Neural progenitor cell (in vitro differentiated cells): ENCODE results near the gene DEFB132. TPM values are rescaled to one million over a fixed set of nuclear protein-coding genes. Genes with fewer than 3 reads are reported as not detected.

Experiments
- DNase-seq: peaks from one replicate; pipeline ENCODE4 v3.0.0-alpha.2; 2016; ENCODE audit warnings: low spot score
- H2AFZ ChIP-seq: fragments of 200-600 bp; sonication (generic); replicated peaks from 2 replicates; pipeline ENCODE4 v1.6.1; 2016; ENCODE audit warnings: antibody characterized with exemption
- H3F3A ChIP-seq: fragments of 200-600 bp; sonication (generic); 2 replicates; pipeline ENCODE4 v1.6.1; 2016; ENCODE audit warnings: antibody characterized with exemption, low read depth
- H3K27ac ChIP-seq: fragments of 200-600 bp; sonication (generic); 2 replicates; pipeline ENCODE4 v1.5.1; 2016; ENCODE audit warnings: mild to moderate bottlenecking
- H3K27me3 ChIP-seq: fragments of 200-600 bp; sonication (generic); 2 replicates; pipeline ENCODE4 v1.6.1; 2016; ENCODE audit warnings: mild to moderate bottlenecking, moderate library complexity
- H3K36me3 ChIP-seq: fragments of 200-600 bp; sonication (generic); 2 replicates; pipeline ENCODE4 v1.5.1; 2016
- H3K4me1 ChIP-seq: fragments of 200-600 bp; sonication (generic); 2 replicates; pipeline ENCODE4 v1.6.1; 2016; ENCODE audit warnings: mixed run types
- H3K4me2 ChIP-seq: fragments of 200-600 bp; sonication (generic); 2 replicates; pipeline ENCODE4 v1.6.1; 2016
- H3K4me3 ChIP-seq: fragments of 200-600 bp; sonication (generic); 2 replicates; pipeline ENCODE4 v1.5.1; 2016
- H3K79me2 ChIP-seq: fragments of 200-600 bp; sonication (generic); 2 replicates; pipeline ENCODE4 v1.6.1; 2016; ENCODE audit warnings: low read depth
- H3K9ac ChIP-seq: fragments of 200-600 bp; sonication (generic); 2 replicates; pipeline ENCODE4 v1.6.1; 2016
- H3K9me3 ChIP-seq: fragments of 200-600 bp; sonication (generic); 2 replicates; pipeline ENCODE4 v1.5.1; 2016; ENCODE audit warnings: low read depth
- H4K20me1 ChIP-seq: fragments of 200-600 bp; sonication (generic); 2 replicates; pipeline ENCODE4 v1.6.1; 2016; ENCODE audit warnings: low read depth
- H3K27ac Mint-ChIP-seq: 3 replicates; pipeline ENCODE4 v1.8.0; 2021; ENCODE audit warnings: mixed read lengths
- H3K27me3 Mint-ChIP-seq: 2 replicates; pipeline ENCODE4 v1.8.0; 2022; ENCODE audit warnings: low read depth, mild to moderate bottlenecking, inconsistent platforms, moderate library complexity, mixed read lengths; ENCODE audit not compliant: insufficient read depth
- H3K36me3 Mint-ChIP-seq: 3 replicates; pipeline ENCODE4 v1.8.0; 2021; ENCODE audit warnings: mixed read lengths
- H3K4me1 Mint-ChIP-seq: 3 replicates; pipeline ENCODE4 v1.8.0; 2021; ENCODE audit warnings: mixed read lengths
- H3K4me3 Mint-ChIP-seq: 3 replicates; pipeline ENCODE4 v1.8.0; 2021; ENCODE audit warnings: mild to moderate bottlenecking, moderate library complexity, mixed read lengths
- H3K9me3 Mint-ChIP-seq: 3 replicates; pipeline ENCODE4 v1.8.0; 2020; ENCODE audit warnings: mixed read lengths
- CTCF ChIP-seq: fragments of 200-600 bp; sonication (generic); IDR thresholded peaks from 2 replicates; pipeline ENCODE4 v1.5.1; 2017; ENCODE audit warnings: antibody characterized with exemption, mild to moderate bottlenecking
- EZH2 ChIP-seq: fragments of 200-600 bp; sonication (generic); IDR thresholded peaks from 2 replicates; pipeline ENCODE4 v1.6.1; 2017; ENCODE audit warnings: antibody characterized with exemption, mild to moderate bottlenecking, moderate library complexity
- EZH2phosphoT487 ChIP-seq: fragments of 200-600 bp; sonication (generic); IDR thresholded peaks from 2 replicates; pipeline ENCODE4 v1.6.1; 2017; ENCODE audit warnings: antibody characterized with exemption
- total RNA-seq: library from RNA; depleted of rRNA; stranded (reverse); fragments of >200 nt; gene quantifications from 2 replicates; pipeline ENCODE4 v1.2.3, GENCODE V29; 2015; ENCODE audit warnings: low replicate concordance

DEFB132 gene
- total RNA-seq, 1 donor from 2014 or later, result not detected

GRCh38 chr20:271069-271468 lies 13.5 kb downstream of the DEFB132 start:
- no peak for DNase-seq
- H3F3A ChIP-seq, result peaks cover 7% of the 10 kb centered on the region
- no peak overlapping the region for H3K4me3 ChIP-seq
- TF ChIP-seq EZH2phosphoT487 (no peak), EZH2 (no peak), CTCF (no peak)
- H3K79me2 ChIP-seq, result no peaks in the 10 kb centered on the region
- no peaks in the 10 kb centered on the region for H3K36me3 ChIP-seq
- H3K4me2 ChIP-seq, result no peak overlapping the region
- H3K9me3 ChIP-seq, result no peaks in the 10 kb centered on the region
- no peak overlapping the region for H3K27ac Mint-ChIP-seq
- H4K20me1 ChIP-seq, result no peaks in the 10 kb centered on the region
- peaks cover 11% of the 10 kb centered on the region for H3K4me1 Mint-ChIP-seq
- no peaks in the 10 kb centered on the region for H3K9me3 Mint-ChIP-seq
- no peak overlapping the region for H3K27ac ChIP-seq
- H3K27me3 ChIP-seq, result peaks cover 7% of the 10 kb centered on the region
- peaks cover 12% of the 10 kb centered on the region for H3K36me3 Mint-ChIP-seq
- no peak overlapping the region for H3K9ac ChIP-seq
- H2AFZ ChIP-seq, result no peak overlapping the region
- no peaks in the 10 kb centered on the region for H3K4me1 ChIP-seq
- no peak overlapping the region for H3K4me3 Mint-ChIP-seq
- peaks cover 10% of the 10 kb centered on the region for H3K27me3 Mint-ChIP-seq

- Histone ChIP-seq H3F3A (peaks cover 3% of the 10 kb centered on the region), H3K9me3 (no peaks in the 10 kb centered on the region), H3K9ac (no peak overlapping the region), H3K4me3 (no peak overlapping the region), H3K79me2 (no peaks in the 10 kb centered on the region), H2AFZ (no peak overlapping the region), H3K36me3 (no peaks in the 10 kb centered on the region), H3K27ac (no peak overlapping the region), H4K20me1 (no peaks in the 10 kb centered on the region), H3K4me1 (no peaks in the 10 kb centered on the region), H3K27me3 (peaks cover 2% of the 10 kb centered on the region), H3K4me2 (no peak overlapping the region)
- no peak overlapping the region for H3K4me3 Mint-ChIP-seq
- H3K36me3 Mint-ChIP-seq, result peaks cover 16% of the 10 kb centered on the region
- peaks cover 13% of the 10 kb centered on the region for H3K27me3 Mint-ChIP-seq
- no peaks in the 10 kb centered on the region for H3K9me3 Mint-ChIP-seq
- H3K27ac Mint-ChIP-seq, result no peak overlapping the region
- TF ChIP-seq EZH2, result no peak
- no peak for TF ChIP-seq EZH2phosphoT487
- TF ChIP-seq CTCF, result no peak
- DNase-seq, result no peak
- peaks cover 8% of the 10 kb centered on the region for H3K4me1 Mint-ChIP-seq
These were observed 14.0 kb downstream of the DEFB132 start for GRCh38 chr20:271528-271927.

GRCh38 chr20:272718-273117 lies 15.2 kb downstream of the DEFB132 start:
- Histone ChIP-seq H4K20me1 (no peaks in the 10 kb centered on the region), H3K9me3 (no peaks in the 10 kb centered on the region), H3K27ac (no peak overlapping the region), H3F3A (no peaks in the 10 kb centered on the region), H3K79me2 (no peaks in the 10 kb centered on the region), H3K36me3 (no peaks in the 10 kb centered on the region), H3K4me3 (no peak overlapping the region), H3K4me2 (no peak overlapping the region), H3K27me3 (no peaks in the 10 kb centered on the region), H2AFZ (no peak overlapping the region), H3K4me1 (no peaks in the 10 kb centered on the region), H3K9ac (no peak overlapping the region)
- Mint-ChIP-seq H3K4me1 (peaks cover 6% of the 10 kb centered on the region), H3K9me3 (no peaks in the 10 kb centered on the region), H3K27ac (no peak overlapping the region), H3K27me3 (peaks cover 15% of the 10 kb centered on the region), H3K36me3 (peaks cover 24% of the 10 kb centered on the region), H3K4me3 (no peak overlapping the region)
- no peak for DNase-seq
- TF ChIP-seq EZH2 (no peak), CTCF (no peak), EZH2phosphoT487 (no peak)
